Gastrocnemius medialis (tissue), 4 donors: Measurements from ENCODE around the gene LRRC52. TPM values are rescaled to one million over a fixed set of nuclear protein-coding genes. Genes with fewer than 3 reads are reported as not detected.

Experiments used
- ATAC-seq, 2 donors: fragments of 150-250 bp; one replicate each; pipeline ENCODE4 v1.9.1; 2016
- DNase-seq, 2 donors: peaks; one replicate each; pipeline ENCODE4 v3.0.0-alpha.2; 2019
- H3K27ac ChIP-seq, 4 donors: fragments of 200-600 bp; sonication (generic); 1 replicate in 1 of 4; 2 replicates in 3 of 4; pipeline ENCODE4 v1.5.1; 2016 to 2018; ENCODE audit warnings: mild to moderate bottlenecking in 2 of 4, moderate library complexity in 1 of 4
- H3K27me3 ChIP-seq, 3 donors: fragments of 200-600 bp; sonication (generic) in 2 of 3; 1 replicate in 1 of 3; 2 replicates in 2 of 3; pipeline versions ENCODE4 v1.5.1 to v1.6.0; 2016 to 2019; ENCODE audit warnings: mild to moderate bottlenecking in 1 of 3, moderate library complexity in 1 of 3
- H3K36me3 ChIP-seq, 2 donors: fragments of 200-600 bp; sonication (generic) in 1 of 2; one replicate each; pipeline ENCODE4 v1.5.1; 2017 to 2018
- H3K4me1 ChIP-seq, 2 donors: fragments of 200-600 bp; sonication (generic) in 1 of 2; one replicate each; pipeline ENCODE4 v1.5.1; 2016 to 2017; ENCODE audit warnings: mild to moderate bottlenecking in 2 of 2
- H3K4me3 ChIP-seq, 4 donors: fragments of 200-600 bp; sonication (generic) in 3 of 4; 1 replicate in 1 of 4; 2 replicates in 3 of 4; pipeline ENCODE4 v1.5.1; 2016 to 2019; ENCODE audit warnings: mild to moderate bottlenecking in 2 of 4
- H3K9me3 ChIP-seq, 3 donors: fragments of 200-600 bp; sonication (generic) in 2 of 3; 1 replicate in 1 of 3; 2 replicates in 2 of 3; pipeline ENCODE4 v1.5.1; 2016 to 2019
- CTCF ChIP-seq, 5 experiments: fragments of 450-650 bp in 3 of 5; fragments of 200-600 bp in 2 of 5; sonication (generic) in 2 of 5; IDR thresholded peaks in 4 of 5; conservative IDR thresholded peaks in 1 of 5; 1 replicate in 4 of 5; 2 replicates in 1 of 5; pipeline ENCODE4 v1.5.1; 2016 to 2019; ENCODE audit warnings: antibody characterized with exemption in 5 of 5, mild to moderate bottlenecking in 3 of 5, moderate library complexity in 3 of 5
- POLR2A ChIP-seq, 2 donors: fragments of 450-650 bp; IDR thresholded peaks; one replicate each; pipeline ENCODE4 v1.6.1; 2017; ENCODE audit warnings: antibody characterized with exemption in 2 of 2, mild to moderate bottlenecking in 2 of 2, moderate library complexity in 2 of 2
- in situ Hi-C, 4 donors: fragments of 200-750 bp; cut with MboI; loops; one replicate each; pipeline versions ENCODE4 v1.15.0 to v1.8.0; 2017; ENCODE audit warnings: low sequenced_read_pairs in 4 of 4
- intact Hi-C: fragments of 100-400 bp; cut with DNase I; formaldehyde crosslinking; loops from one replicate; pipeline ENCODE4 v1.15.1; 2023; ENCODE audit warnings: low total_unique reads
- total RNA-seq, 4 donors: library from RNA; depleted of rRNA; stranded (reverse); fragments of >200 nt; gene quantifications; one replicate each; pipeline versions ENCODE4 v1.1.0 to v1.2.3, GENCODE V29; 2016

Gene LRRC52
- total RNA-seq, 4 donors from 2014 or later, result 0.35 TPM; not detected in 3

GRCh38 chr1:165533254-165533653 is 10.5 kb upstream of the LRRC52 start:
- peak overlapping the region in 1 of 4 donors; percentile 11 for H3K27ac ChIP-seq
- H3K27me3 ChIP-seq, result no peaks in the 10 kb centered on the region
- H3K36me3 ChIP-seq, result no peaks in the 10 kb centered on the region
- TF ChIP-seq CTCF (IDR thresholded peaks at IDR 0.05 in 4 of 5, conservative IDR thresholded peaks at IDR 0.05 in 1 of 5), result no peak
- TF ChIP-seq POLR2A (IDR thresholded peaks at IDR 0.05), result no peak
- peaks cover 34% of the 10 kb centered on the region in 2 donors for H3K4me1 ChIP-seq
- ATAC-seq, result no peak
- no peaks in the 10 kb centered on the region for H3K9me3 ChIP-seq
- no peak for DNase-seq
- in situ Hi-C loops (no loop called here), intact Hi-C loops (no loop called here)
- H3K4me3 ChIP-seq, result no peak overlapping the region

GRCh38 chr1:165536016-165536415 is 7.8 kb upstream of the LRRC52 start:
- DNase-seq, result no peak
- no peak overlapping the region for H3K27ac ChIP-seq
- H3K27me3 ChIP-seq, result no peaks in the 10 kb centered on the region
- in situ Hi-C loops, result loop anchor here in 1 of 4 donors (5.0 kb wide), 1 partner anchor 34 kb away; no protein-coding TSS in a partner anchor
- H3K4me3 ChIP-seq, result no peak overlapping the region
- TF ChIP-seq CTCF (IDR thresholded peaks at IDR 0.05 in 4 of 5, conservative IDR thresholded peaks at IDR 0.05 in 1 of 5), result no peak
- TF ChIP-seq POLR2A (IDR thresholded peaks at IDR 0.05), result no peak
- no peaks in the 10 kb centered on the region for H3K9me3 ChIP-seq
- intact Hi-C loops, result no loop called here
- H3K36me3 ChIP-seq, result no peaks in the 10 kb centered on the region
- no peak for ATAC-seq
- peaks cover 40 to 42% of the 10 kb centered on the region in 2 donors for H3K4me1 ChIP-seq

- Histone ChIP-seq H3K4me3 (no peak overlapping the region), H3K9me3 (no peaks in the 10 kb centered on the region), H3K27me3 (no peaks in the 10 kb centered on the region), H3K27ac (no peak overlapping the region), H3K36me3 (no peaks in the 10 kb centered on the region), H3K4me1 (peaks cover 27 to 28% of the 10 kb centered on the region in 2 donors)
- intact Hi-C loops (loop anchor here (2.0 kb wide), 1 partner anchor 37 kb away; no protein-coding TSS in a partner anchor), in situ Hi-C loops (loop anchor here in 1 of 4 donors (5.0 kb wide), 1 partner anchor 35 kb away; no protein-coding TSS in a partner anchor)
- TF ChIP-seq CTCF (IDR thresholded peaks at IDR 0.05 in 4 of 5, conservative IDR thresholded peaks at IDR 0.05 in 1 of 5) (no peak), POLR2A (IDR thresholded peaks at IDR 0.05) (no peak)
- DNase-seq (no peak), ATAC-seq (no peak)
Measured at GRCh38 chr1:165537356-165538109, 6.3 kb upstream of the LRRC52 start.

DNA sequence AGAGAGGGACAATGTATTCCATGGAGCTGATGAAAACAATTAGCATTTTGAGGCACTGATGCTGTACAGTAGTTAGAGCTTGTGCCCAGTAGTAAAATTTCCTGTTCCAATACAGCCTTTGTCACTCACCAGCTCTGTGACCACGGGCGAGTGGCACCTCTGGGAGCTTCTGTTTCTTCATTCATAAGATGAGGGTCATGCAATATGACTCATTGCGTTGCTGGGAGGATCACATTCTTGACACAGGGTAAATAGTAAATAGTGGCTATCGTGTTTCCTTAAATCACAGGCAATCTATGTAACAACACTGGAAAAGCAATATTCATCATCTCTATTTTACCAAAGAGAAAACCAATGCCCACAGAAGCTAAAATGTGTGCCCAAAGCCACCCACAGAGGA is 4.5 kb upstream of the LRRC52 start:
- Histone ChIP-seq H3K9me3 (no peaks in the 10 kb centered on the region), H3K4me3 (no peak overlapping the region), H3K4me1 (peaks cover 33 to 34% of the 10 kb centered on the region in 2 donors), H3K27ac (peak overlapping the region; percentile 79 to 93 (median 85)), H3K36me3 (no peaks in the 10 kb centered on the region), H3K27me3 (no peaks in the 10 kb centered on the region)
- TF ChIP-seq POLR2A (IDR thresholded peaks at IDR 0.05) (peak in 1 of 2 donors; percentile 55), CTCF (IDR thresholded peaks at IDR 0.05 in 4 of 5, conservative IDR thresholded peaks at IDR 0.05 in 1 of 5) (no peak)
- intact Hi-C loops (loop anchor here (2.0 kb wide), 1 partner anchor 39 kb away; no protein-coding TSS in a partner anchor), in situ Hi-C loops (loop anchor here in 1 of 4 donors (5.0 kb wide), 1 partner anchor 37 kb away; no protein-coding TSS in a partner anchor)
- DNase-seq, result peak; percentile 82 to 83
- peak; percentile 88 to 90 for ATAC-seq
